Heart left ventricle (tissue), 13 donors: ENCODE data around the gene GATAD2A.

Experiments
- CTCF ChIP-seq, 12 donors: fragments of 200-600 bp; sonication (generic) in 4 of 12; IDR thresholded peaks; one replicate each; pipeline versions ENCODE4 v1.5.0 to v1.8.0; 2018 to 2022; ENCODE audit warnings: antibody characterized with exemption in 12 of 12, mild to moderate bottlenecking in 5 of 12
- POLR2A ChIP-seq, 2 donors: fragments of 450-650 bp; IDR thresholded peaks; one replicate each; pipeline ENCODE4 v1.6.1; 2017; ENCODE audit warnings: antibody characterized with exemption in 2 of 2, mild to moderate bottlenecking in 2 of 2, moderate library complexity in 2 of 2
- donor health status: ischemic (EF 13 %, LVEDD 7.1; RV severe dilation, severe dysfunction).
- donor health status: DM: no; HTN: yes; CAD: no.
- donor health status: DM: no; HTN: no; CAD: no.
- donor health status: ischemic (EF 25% LVEDD 6.9; RV normal size, moderate dysfunction).
- donor health status: ischemic (EF 25% LVEDD 5.7; RV mildly dilated, moderate dysfunction).
- donor health status: ischemic (EF 35%, LVEDD 5.7; RV mildly dilated, moderate dysfunction).
- donor health status: nonischemic (EF 11% LVEDD 7.7; RV severe dilation, severe dysfunction).
- donor health status: DM: yes; HTN: yes; CAD: no.
- donor health status: PGD.
- donor health status: ischemic (EF 29% LVEDD 5.4; RV normal size, mild dysfunction).
- donor health status: nonischemic (EF 23%, LVEDD 6.1; RV moderate dilation, normal function).

DNA sequence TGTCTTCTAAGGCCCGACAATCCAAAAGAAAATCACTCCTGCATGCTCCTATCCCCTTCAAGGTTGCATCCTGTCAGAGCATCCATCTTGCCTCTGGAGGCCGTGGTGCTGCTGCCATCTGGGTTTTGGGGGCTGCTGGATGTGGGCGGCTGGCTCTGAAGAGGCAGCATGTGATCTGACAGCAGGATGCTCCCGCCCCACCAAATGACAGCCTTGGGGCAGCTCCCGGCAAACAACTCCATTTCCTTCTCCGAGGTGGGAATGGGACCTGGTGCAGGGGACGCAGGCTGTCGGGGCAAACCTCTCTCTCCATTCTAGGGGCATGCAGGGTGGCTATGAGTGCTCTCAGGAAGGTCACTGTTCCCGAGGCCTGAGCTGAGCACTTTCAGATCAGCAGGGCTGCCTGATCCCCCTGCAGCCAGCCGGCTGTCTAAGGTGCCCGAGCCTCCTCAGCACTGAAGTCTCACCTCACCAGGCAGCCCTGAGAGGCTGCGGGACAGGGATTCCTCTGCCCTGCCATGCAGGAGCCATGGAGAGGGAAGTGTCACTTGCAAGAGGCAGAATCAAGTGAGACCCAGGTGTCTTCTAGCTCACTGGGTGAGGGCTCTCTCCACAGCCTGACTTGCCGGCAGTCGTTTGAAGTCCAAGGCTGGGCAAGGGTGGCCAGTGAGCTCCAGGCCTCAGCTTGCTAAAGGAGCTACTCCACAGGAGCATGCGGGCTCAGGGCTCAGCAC, 81.0 kb downstream of the GATAD2A start:
- TF ChIP-seq CTCF (IDR thresholded peaks at IDR 0.05) (no peak), POLR2A (IDR thresholded peaks at IDR 0.05) (no peak)
